GM18951 (cell line): ENCODE results near the gene WDR17.

Source experiments
- POLR2A ChIP-seq: IDR thresholded peaks from 4 replicates; pipeline ENCODE4 v1.6.1; 2011; ENCODE audit warnings: mild to moderate bottlenecking; ENCODE audit not compliant: insufficient read length, insufficient read depth; ENCODE audit errors: extremely low read depth
- in situ Hi-C: fragments of 300-500 bp; cut with MboI; formaldehyde crosslinking; loops from one replicate; pipeline ENCODE4 v1.12.0; 2022; ENCODE audit warnings: low sequenced_read_pairs, mixed read lengths, inconsistent platforms; ENCODE audit not compliant: unreplicated experiment

WDR17 gene

DNA sequence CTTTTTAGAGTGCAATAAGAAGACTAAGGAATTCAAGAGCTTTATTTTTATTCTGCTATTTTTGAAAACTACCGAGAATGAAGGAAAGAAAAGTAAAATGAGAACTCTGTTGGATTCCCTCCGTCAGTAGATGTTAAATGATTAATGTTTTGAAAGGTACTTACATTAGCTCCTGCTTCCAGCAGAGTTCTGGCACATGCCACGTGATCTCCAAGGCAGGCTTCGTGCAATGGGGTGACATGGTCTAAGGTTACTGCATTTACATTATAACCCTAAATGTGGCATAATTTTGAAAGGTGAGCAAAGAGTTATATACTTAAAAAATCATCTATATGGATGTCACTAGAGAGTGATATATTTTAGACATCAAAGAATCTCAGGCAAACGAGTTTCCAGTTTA is 156.5 kb downstream of the WDR17 start:
- no peak for TF ChIP-seq POLR2A
- in situ Hi-C loops = no loop called here

DNA sequence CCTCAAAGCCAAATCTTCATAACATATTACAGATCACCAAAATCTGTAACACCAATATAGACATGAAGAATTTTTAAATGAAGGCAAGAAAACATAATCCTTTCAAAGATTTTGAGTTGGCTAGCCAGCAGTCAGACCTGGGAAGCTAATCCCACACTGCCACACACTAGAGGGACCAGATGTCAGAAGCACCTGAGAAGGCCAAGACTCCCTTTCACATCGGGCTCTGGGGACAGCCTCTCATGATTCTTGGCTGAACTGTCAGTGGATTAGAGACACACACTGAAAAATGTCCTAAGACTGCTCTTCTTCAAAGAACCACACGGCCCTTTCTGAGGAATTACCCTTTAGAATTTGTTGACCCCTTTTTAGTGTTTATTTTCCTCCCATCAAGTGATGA is 157.9 kb downstream of the WDR17 start:
- in situ Hi-C loops = no loop called here

DNA sequence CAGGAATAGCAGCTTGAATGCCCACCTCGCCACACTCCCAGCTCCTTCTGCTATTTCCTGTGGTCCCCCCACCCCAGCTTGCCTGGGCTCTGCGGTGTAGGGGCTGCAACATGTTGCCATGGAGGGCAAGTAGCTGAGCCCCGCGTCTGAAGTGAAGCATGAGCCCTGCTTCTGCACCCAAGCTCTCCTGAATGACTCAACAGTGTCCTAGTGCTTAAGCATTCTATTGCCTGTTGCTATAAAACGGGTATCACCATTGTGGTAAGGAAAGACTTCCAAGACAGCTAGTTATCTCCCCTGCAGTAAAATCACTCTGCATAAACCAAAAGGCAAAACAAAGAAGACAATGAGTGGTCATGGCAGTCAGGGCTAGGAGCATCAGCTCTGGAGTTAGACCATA is 161.1 kb downstream of the WDR17 start:
- in situ Hi-C loops = no loop called here

More for the DNA sequence above, 157.9 kb downstream of the WDR17 start:
- TF ChIP-seq POLR2A = no peak

DNA sequence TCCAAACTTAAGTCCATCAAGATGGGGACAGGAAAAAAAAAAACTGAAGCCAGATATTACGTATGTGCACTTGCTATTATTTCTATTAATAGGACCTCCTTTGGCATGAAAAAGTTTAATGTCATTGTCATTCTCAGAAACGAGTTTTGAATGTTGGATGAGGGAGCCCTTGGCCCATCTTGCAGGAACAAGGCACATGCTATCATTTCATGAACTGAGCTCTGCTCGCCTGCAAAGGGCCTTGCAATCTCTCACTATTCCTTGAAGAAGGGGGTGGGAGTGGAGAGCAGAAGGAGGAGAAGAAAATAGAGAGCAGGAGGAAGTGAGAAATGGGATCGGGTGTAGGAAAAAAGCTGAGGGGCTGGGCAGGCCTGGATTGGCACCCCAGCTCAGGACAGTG is 164.0 kb downstream of the WDR17 start:
- no peak for TF ChIP-seq POLR2A
- in situ Hi-C loops = no loop called here

More for the DNA sequence above, 161.1 kb downstream of the WDR17 start:
- no peak for TF ChIP-seq POLR2A
